Naive thymus-derived CD4-positive, alpha-beta T cell (primary cell): ENCODE data around the gene NEK10. TPM values are rescaled to one million over a fixed set of nuclear protein-coding genes. Genes with fewer than 3 reads are reported as not detected.

Source experiments
- ATAC-seq: fragments of 150-1000 bp; cut with Tn5 transposase; 2 replicates; pipeline ENCODE4 v1.10.0; 2021; ENCODE audit warnings: mild to moderate bottlenecking, moderate library complexity
- CTCF ChIA-PET: fragments of 350-600 bp; sonication (Branson Sonifier 250); formaldehyde crosslinking; loops from one replicate; lab custom pipeline; 2021; ENCODE audit warnings: antibody characterized with exemption; lab: Charles Lee
- POLR2A ChIA-PET: fragments of 350-600 bp; sonication (Branson Sonifier 250); formaldehyde crosslinking; loops from one replicate; lab custom pipeline; 2021; ENCODE audit warnings: antibody characterized with exemption, inconsistent platforms; lab: Charles Lee
- DNase-seq, 9 donors: peaks; one replicate each; pipeline versions ENCODE4 v3.0.0 to v3.0.0-alpha.2; 2020 to 2022; ENCODE audit warnings: mixed read lengths in 1 of 9
- H3K27ac ChIP-seq: one replicate; pipeline ENCODE4 v1.7.0; 2013; ENCODE audit warnings: mild to moderate bottlenecking, low read depth, low read length, moderate library complexity
- H3K27me3 ChIP-seq, 2 donors: one replicate each; pipeline ENCODE4 v1.7.0; 2013; ENCODE audit warnings: low read length in 2 of 2, mild to moderate bottlenecking in 2 of 2, moderate library complexity in 2 of 2; ENCODE audit not compliant: control insufficient read depth in 2 of 2, insufficient read depth in 2 of 2
- H3K36me3 ChIP-seq, 3 experiments: 1 replicate in 2 of 3; 2 replicates in 1 of 3; pipeline ENCODE4 v1.7.0; 2013; ENCODE audit warnings: low read length in 3 of 3, mild to moderate bottlenecking in 3 of 3, moderate library complexity in 1 of 3; ENCODE audit not compliant: insufficient read depth in 3 of 3, control insufficient read depth in 2 of 3
- H3K4me1 ChIP-seq, 2 donors: one replicate each; pipeline ENCODE4 v1.7.0; 2013; ENCODE audit warnings: low read length in 2 of 2, mild to moderate bottlenecking in 2 of 2, moderate library complexity in 1 of 2; ENCODE audit not compliant: control insufficient read depth in 2 of 2, insufficient read depth in 2 of 2
- H3K4me3 ChIP-seq: 2 replicates; pipeline ENCODE4 v1.7.0; 2013; ENCODE audit warnings: mild to moderate bottlenecking, low read length
- H3K9me3 ChIP-seq, 3 experiments: 1 replicate in 2 of 3; 2 replicates in 1 of 3; pipeline ENCODE4 v1.7.0; 2013; ENCODE audit warnings: low read length in 3 of 3; ENCODE audit not compliant: control insufficient read depth in 2 of 3
- H3K27ac Mint-ChIP-seq, 9 donors: one replicate each; pipeline ENCODE4 v1.8.0; 2020 to 2022; ENCODE audit warnings: mixed read lengths in 9 of 9, mild to moderate bottlenecking in 8 of 9, moderate library complexity in 5 of 9, inconsistent platforms in 2 of 9
- H3K27me3 Mint-ChIP-seq, 5 donors: one replicate each; pipeline ENCODE4 v1.8.0; 2021 to 2022; ENCODE audit warnings: mixed read lengths in 5 of 5, mild to moderate bottlenecking in 1 of 5
- H3K36me3 Mint-ChIP-seq, 5 donors: one replicate each; pipeline ENCODE4 v1.8.0; 2020 to 2022; ENCODE audit warnings: mixed read lengths in 5 of 5, mild to moderate bottlenecking in 3 of 5, inconsistent platforms in 1 of 5
- H3K4me1 Mint-ChIP-seq, 7 donors: one replicate each; pipeline ENCODE4 v1.8.0; 2020 to 2022; ENCODE audit warnings: mixed read lengths in 7 of 7, mild to moderate bottlenecking in 3 of 7, inconsistent platforms in 1 of 7
- H3K4me3 Mint-ChIP-seq, 10 donors: one replicate each; pipeline ENCODE4 v1.8.0; 2020 to 2022; ENCODE audit warnings: mild to moderate bottlenecking in 10 of 10, mixed read lengths in 10 of 10, moderate library complexity in 6 of 10, inconsistent platforms in 2 of 10
- H3K9me3 Mint-ChIP-seq, 11 donors: one replicate each; pipeline ENCODE4 v1.8.0; 2020 to 2022; ENCODE audit warnings: mixed read lengths in 11 of 11, mild to moderate bottlenecking in 4 of 11, inconsistent platforms in 1 of 11, moderate library complexity in 1 of 11
- intact Hi-C, 2 donors: fragments of 100-400 bp; cut with micrococcal nuclease; formaldehyde crosslinking; loops; one replicate each; pipeline ENCODE4 v1.15.1; 2023
- polyA plus RNA-seq, 2 donors: library from polyadenylated mRNA; unstranded; fragments of 300-500 nt; fragmentation: Illumina TruSeq; gene quantifications; one replicate each; pipeline ENCODE4 v1.2.3, GENCODE V29; 2021
- total RNA-seq, 6 experiments: library from RNA in 5 of 6; stranded (reverse) in 5 of 6; gene quantifications; 1 replicate in 5 of 6; 2 replicates in 1 of 6; pipeline ENCODE4 v1.2.3 and lab custom pipeline; 2021 to 2026

The NEK10 gene
- total and polyA plus RNA-seq, 7 experiments from 2014 or later: 0.64 to 2.0 (median 0.95) TPM; not detected in 2

GRCh38 chr3:27387625-27388024 is 18.4 kb upstream of the NEK10 start:
- no peak overlapping the region for H3K4me3 ChIP-seq
- H3K9me3 ChIP-seq: no peaks in the 10 kb centered on the region
- no peak for DNase-seq
- H3K27me3 ChIP-seq: no peaks in the 10 kb centered on the region
- ATAC-seq: no peak
- intact Hi-C loops: loop anchor here in 1 of 2 donors (5.0 kb wide), 1 partner anchor 35 kb away; no protein-coding TSS in a partner anchor
- ChIA-PET CTCF (no interaction called here), POLR2A (no interaction called here)
- no peaks in the 10 kb centered on the region for H3K27me3 Mint-ChIP-seq
- no peaks in the 10 kb centered on the region for H3K4me1 ChIP-seq
- H3K4me1 Mint-ChIP-seq: peaks cover 0 to under 1% (median 0%) of the 10 kb centered on the region in 7 donors
- peaks cover 4 to 38% (median 20%) of the 10 kb centered on the region in 5 donors for H3K36me3 Mint-ChIP-seq
- H3K27ac Mint-ChIP-seq: peak overlapping the region in 2 of 9 donors; percentile 54 to 60
- H3K27ac ChIP-seq: no peak overlapping the region
- peaks cover 0 to 29% (median 10%) of the 10 kb centered on the region in 3 experiments for H3K36me3 ChIP-seq
- no peaks in the 10 kb centered on the region for H3K9me3 Mint-ChIP-seq
- no peak overlapping the region for H3K4me3 Mint-ChIP-seq

- Mint-ChIP-seq H3K27me3 (no peaks in the 10 kb centered on the region), H3K4me1 (no peaks in the 10 kb centered on the region), H3K4me3 (no peak overlapping the region), H3K9me3 (no peaks in the 10 kb centered on the region), H3K27ac (no peak overlapping the region), H3K36me3 (peaks cover 0 to 28% (median 15%) of the 10 kb centered on the region in 5 donors)
- no peaks in the 10 kb centered on the region for H3K27me3 ChIP-seq
- no peaks in the 10 kb centered on the region for H3K9me3 ChIP-seq
- no peak overlapping the region for H3K27ac ChIP-seq
- peak; percentile 48 for ATAC-seq
- ChIA-PET POLR2A (no interaction called here), CTCF (no interaction called here)
- intact Hi-C loops: loop anchor here (2.0 to 5.0 kb wide), 2 partner anchors 17 to 37 kb away; partner anchors contain the start of gene NEK10 (in 1 of the 2)
- H3K36me3 ChIP-seq: peaks cover 0 to 23% (median 10%) of the 10 kb centered on the region in 3 experiments
- no peak overlapping the region for H3K4me3 ChIP-seq
- no peak for DNase-seq
- H3K4me1 ChIP-seq: no peaks in the 10 kb centered on the region
Observed at GRCh38 chr3:27385504-27385903, 16.3 kb upstream of the NEK10 start.

GRCh38 chr3:27384191-27384590 is 15.0 kb upstream of the NEK10 start:
- intact Hi-C loops: loop anchor here (1.0 to 2.0 kb wide), 2 partner anchors 8 to 15 kb away; partner anchors contain the start of gene NEK10 (in 1 of the 2)
- H3K4me1 Mint-ChIP-seq: no peaks in the 10 kb centered on the region
- Histone ChIP-seq H3K27ac (no peak overlapping the region), H3K4me1 (no peaks in the 10 kb centered on the region), H3K27me3 (no peaks in the 10 kb centered on the region), H3K36me3 (peaks cover 0 to 22% (median 10%) of the 10 kb centered on the region in 3 experiments), H3K9me3 (no peaks in the 10 kb centered on the region), H3K4me3 (no peak overlapping the region)
- ATAC-seq (no peak), DNase-seq (no peak)
- CTCF ChIA-PET: interaction anchor here (0.6 kb wide), 1 partner anchor 100 kb away, joined by 3 read pairs; no protein-coding TSS in a partner anchor
- H3K27me3 Mint-ChIP-seq: no peaks in the 10 kb centered on the region
- no peaks in the 10 kb centered on the region for H3K9me3 Mint-ChIP-seq
- POLR2A ChIA-PET: no interaction called here
- no peak overlapping the region for H3K27ac Mint-ChIP-seq
- H3K36me3 Mint-ChIP-seq: peaks cover 1 to 26% (median 15%) of the 10 kb centered on the region in 5 donors
- no peak overlapping the region for H3K4me3 Mint-ChIP-seq

- Histone ChIP-seq H3K4me3 (no peak overlapping the region), H3K36me3 (peaks cover 0 to 22% (median 10%) of the 10 kb centered on the region in 3 experiments), H3K9me3 (no peaks in the 10 kb centered on the region), H3K4me1 (no peaks in the 10 kb centered on the region), H3K27ac (no peak overlapping the region), H3K27me3 (no peaks in the 10 kb centered on the region)
- peaks cover 0 to 8% (median 0%) of the 10 kb centered on the region in 7 donors for H3K4me1 Mint-ChIP-seq
- H3K27me3 Mint-ChIP-seq: no peaks in the 10 kb centered on the region
- H3K27ac Mint-ChIP-seq: peak overlapping the region in 1 of 9 donors; percentile 66
- H3K4me3 Mint-ChIP-seq: no peak overlapping the region
- intact Hi-C loops: no loop called here
- peaks cover 7 to 25% (median 16%) of the 10 kb centered on the region in 5 donors for H3K36me3 Mint-ChIP-seq
- ChIA-PET CTCF (no interaction called here), POLR2A (interaction anchor here (0.6 kb wide), 1 partner anchor 21 kb away, joined by 3 read pairs; no protein-coding TSS in a partner anchor)
- DNase-seq: no peak
- H3K9me3 Mint-ChIP-seq: no peaks in the 10 kb centered on the region
- no peak for ATAC-seq
Observed at GRCh38 chr3:27380433-27381357, 11.5 kb upstream of the NEK10 start.

GRCh38 chr3:27378331-27378730 is 9.1 kb upstream of the NEK10 start:
- peaks cover 0 to 10% (median 0%) of the 10 kb centered on the region in 3 experiments for H3K36me3 ChIP-seq
- Mint-ChIP-seq H3K4me3 (no peak overlapping the region), H3K36me3 (peaks cover 3 to 16% (median 7%) of the 10 kb centered on the region in 5 donors), H3K9me3 (no peaks in the 10 kb centered on the region), H3K4me1 (peaks cover 0 to 8% (median 0%) of the 10 kb centered on the region in 7 donors), H3K27ac (peak overlapping the region in 5 of 9 donors; percentile 13 to 75 (median 30)), H3K27me3 (no peaks in the 10 kb centered on the region)
- H3K4me1 ChIP-seq: no peaks in the 10 kb centered on the region
- intact Hi-C loops: loop anchor here in 1 of 2 donors (1.0 kb wide), 1 partner anchor 9 kb away; the partner anchor contains the start of gene NEK10
- ChIA-PET POLR2A (interaction anchor here (1.3 kb wide), 1 partner anchor 8 kb away, joined by 3 read pairs; no protein-coding TSS in a partner anchor), CTCF (no interaction called here)
- no peaks in the 10 kb centered on the region for H3K9me3 ChIP-seq
- no peaks in the 10 kb centered on the region for H3K27me3 ChIP-seq
- H3K27ac ChIP-seq: no peak overlapping the region
- no peak for DNase-seq
- H3K4me3 ChIP-seq: no peak overlapping the region
- no peak for ATAC-seq

- H3K9me3 ChIP-seq: no peaks in the 10 kb centered on the region
- CTCF ChIA-PET: no interaction called here
Observed at GRCh38 chr3:27376109-27376772, 7.1 kb upstream of the NEK10 start.

More at GRCh38 chr3:27376109-27376772, 7.1 kb upstream of the NEK10 start:
- DNase-seq (no peak), ATAC-seq (no peak)
- Histone ChIP-seq H3K36me3 (no peaks in the 10 kb centered on the region), H3K4me1 (no peaks in the 10 kb centered on the region), H3K27ac (no peak overlapping the region), H3K4me3 (no peak overlapping the region), H3K27me3 (no peaks in the 10 kb centered on the region)
- Mint-ChIP-seq H3K27me3 (no peaks in the 10 kb centered on the region), H3K4me1 (peaks cover 0 to 8% (median 0%) of the 10 kb centered on the region in 7 donors), H3K4me3 (no peak overlapping the region), H3K36me3 (peaks cover 0 to 7% (median 6%) of the 10 kb centered on the region in 5 donors), H3K9me3 (no peaks in the 10 kb centered on the region), H3K27ac (no peak overlapping the region)
- POLR2A ChIA-PET: no interaction called here
- intact Hi-C loops: loop anchor here in 1 of 2 donors (1.0 kb wide), 1 partner anchor 8 kb away; no protein-coding TSS in a partner anchor
